AG08396 (cell line): ENCODE data around the gene ACACB.
A peak's percentile ranks its signal among the peaks of the same experiment; 100 is the strongest.

ENCODE experiments used
- DNase-seq: peaks from one replicate; pipeline ENCODE4 v3.0.0; 2012; ENCODE audit warnings: low spot score, mixed read lengths

ACACB gene

DNA sequence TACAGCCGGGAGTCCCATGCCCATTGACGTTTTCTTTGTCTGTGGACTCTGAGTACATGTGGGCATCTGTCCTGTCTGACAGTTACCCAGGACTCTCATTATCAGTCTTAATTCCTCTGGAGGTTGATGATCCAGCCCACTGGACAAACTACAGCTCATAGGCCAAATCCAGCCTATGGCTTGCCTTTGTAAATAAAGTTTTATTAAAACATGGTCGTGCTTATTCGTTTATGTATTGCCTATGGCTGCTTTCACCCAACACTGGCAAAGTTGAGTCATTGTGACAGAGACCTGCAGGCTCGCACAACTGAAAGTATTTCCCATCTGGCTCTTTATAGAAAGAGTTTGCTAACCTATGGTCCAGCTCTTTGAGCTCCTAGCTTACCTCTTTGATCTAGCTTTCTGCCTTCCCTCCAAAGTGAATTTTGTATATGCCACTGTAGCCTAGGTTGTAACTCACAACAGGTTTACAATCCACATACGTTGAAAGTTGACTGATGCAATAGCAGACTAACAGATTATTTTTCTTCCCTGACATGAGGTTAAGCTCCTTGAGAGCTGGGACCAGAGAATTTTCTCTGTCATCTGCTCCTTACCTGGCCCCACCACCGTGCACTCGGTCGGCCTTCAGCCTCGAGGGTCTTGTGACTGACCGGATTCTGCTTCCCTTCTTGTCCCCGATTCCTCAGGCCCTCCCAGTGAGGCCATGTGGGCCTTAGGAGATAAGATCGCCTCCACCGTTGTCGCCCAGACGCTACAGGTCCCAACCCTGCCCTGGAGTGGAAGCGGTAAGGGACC lies 57.3 kb downstream of the ACACB start:
- no peak for DNase-seq

DNA sequence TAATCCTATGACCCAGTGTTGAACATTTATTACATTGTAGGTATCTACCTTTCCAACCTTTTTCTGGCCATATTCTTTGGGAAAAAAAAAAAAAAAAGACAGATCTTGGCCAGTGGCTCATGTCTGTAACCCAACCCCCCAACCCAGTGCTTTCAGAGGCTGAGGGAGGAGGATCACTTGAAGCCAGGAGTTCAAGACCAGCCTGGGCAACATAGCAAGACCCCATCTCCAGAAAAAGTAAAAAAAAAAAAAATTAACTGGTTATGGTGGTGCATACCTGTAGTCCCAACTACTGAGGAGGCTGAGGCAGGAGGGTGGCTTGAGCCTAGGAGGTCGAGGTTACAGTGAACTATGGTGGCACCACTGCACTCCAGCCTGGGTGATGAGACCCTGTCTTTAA lies 58.1 kb downstream of the ACACB start:
- DNase-seq, result no peak

DNA sequence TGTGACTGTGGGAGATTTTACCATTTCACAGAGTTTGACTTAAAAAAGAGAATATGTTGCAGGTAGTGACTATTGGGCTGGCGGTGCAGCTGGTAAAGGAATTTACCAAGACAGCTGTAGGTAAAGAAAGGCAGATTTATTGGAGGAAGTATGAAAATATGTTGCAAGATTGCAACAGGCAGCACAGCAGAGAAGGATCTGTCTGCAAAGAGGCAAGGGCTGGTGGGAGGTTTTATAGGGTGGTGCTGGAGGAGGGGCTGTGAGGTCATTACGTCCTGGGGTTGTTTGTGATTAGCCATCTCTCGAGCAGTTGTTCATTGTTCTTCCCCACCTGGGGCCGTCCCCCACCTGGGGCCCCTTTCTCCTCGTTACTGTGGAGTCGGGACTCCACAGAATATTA lies 62.1 kb downstream of the ACACB start:
- DNase-seq, result no peak

DNA sequence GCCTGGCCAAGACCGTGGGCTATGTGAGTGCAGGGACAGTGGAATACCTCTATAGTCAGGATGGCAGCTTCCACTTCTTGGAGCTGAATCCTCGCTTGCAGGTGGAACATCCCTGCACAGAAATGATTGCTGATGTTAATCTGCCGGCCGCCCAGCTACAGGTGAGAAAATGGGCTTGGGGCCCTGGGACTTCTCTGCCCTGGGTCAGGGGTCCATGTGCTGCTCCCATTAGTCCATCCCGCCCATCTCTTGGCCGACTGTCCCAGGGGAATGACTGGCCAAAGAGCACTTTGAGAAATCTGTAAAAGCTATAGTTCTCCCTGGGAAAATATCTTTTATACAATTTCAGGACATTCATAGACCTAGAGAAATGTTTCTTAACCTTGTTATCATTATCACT lies 63.5 kb downstream of the ACACB start:
- no peak for DNase-seq

DNA sequence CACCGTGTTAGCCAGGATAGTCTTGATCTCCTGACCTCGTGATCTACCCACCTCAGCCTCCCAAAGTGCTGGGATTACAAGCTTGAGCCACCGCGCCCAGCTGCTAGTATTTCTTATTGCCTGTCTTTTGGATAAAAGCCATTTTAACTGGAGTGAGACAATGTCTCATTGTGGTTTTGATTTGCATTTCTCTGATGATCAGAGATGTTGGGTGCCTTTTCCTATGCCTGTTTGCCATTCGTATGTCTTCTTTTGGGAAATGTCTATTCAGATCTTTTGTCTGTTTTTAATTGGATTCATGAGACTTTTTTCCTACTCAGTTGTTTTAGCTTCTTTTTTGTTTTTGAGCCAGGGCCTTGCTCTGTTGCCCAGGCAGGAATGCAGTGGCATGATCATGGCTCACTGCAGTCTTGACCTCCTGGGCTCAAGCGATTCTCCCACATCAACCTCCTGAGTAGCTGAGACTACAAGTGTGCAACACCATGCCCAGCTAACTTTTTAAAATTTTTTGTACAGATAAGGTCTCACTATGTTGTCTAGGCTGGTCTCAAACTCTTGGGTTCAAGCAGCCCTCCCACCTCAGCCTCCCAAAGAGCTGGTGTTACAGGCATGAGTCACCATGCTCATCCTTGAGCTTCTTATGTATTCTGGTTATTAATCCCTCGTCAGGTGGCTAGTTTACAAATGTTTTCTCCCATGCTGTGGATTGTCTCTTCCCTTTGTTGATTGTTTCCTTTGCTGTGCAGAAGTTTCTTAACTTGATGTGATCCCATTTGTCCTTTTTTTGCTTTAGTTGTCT lies 65.9 kb downstream of the ACACB start:
- no peak for DNase-seq

DNA sequence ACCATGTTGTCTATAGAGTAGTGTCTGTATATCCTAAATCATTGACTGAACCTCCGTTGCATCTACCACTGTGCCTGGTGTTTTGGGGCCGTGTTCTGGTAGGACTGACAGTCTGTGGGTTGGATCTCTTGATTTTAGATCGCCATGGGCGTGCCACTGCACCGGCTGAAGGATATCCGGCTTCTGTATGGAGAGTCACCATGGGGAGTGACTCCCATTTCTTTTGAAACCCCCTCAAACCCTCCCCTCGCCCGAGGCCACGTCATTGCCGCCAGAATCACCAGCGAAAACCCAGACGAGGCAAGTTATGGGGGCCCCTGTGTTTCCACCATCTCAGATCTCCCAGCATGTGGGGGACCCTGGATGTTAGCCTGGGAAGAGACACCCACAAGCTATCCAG lies 69.1 kb downstream of the ACACB start:
- DNase-seq, result no peak

DNA sequence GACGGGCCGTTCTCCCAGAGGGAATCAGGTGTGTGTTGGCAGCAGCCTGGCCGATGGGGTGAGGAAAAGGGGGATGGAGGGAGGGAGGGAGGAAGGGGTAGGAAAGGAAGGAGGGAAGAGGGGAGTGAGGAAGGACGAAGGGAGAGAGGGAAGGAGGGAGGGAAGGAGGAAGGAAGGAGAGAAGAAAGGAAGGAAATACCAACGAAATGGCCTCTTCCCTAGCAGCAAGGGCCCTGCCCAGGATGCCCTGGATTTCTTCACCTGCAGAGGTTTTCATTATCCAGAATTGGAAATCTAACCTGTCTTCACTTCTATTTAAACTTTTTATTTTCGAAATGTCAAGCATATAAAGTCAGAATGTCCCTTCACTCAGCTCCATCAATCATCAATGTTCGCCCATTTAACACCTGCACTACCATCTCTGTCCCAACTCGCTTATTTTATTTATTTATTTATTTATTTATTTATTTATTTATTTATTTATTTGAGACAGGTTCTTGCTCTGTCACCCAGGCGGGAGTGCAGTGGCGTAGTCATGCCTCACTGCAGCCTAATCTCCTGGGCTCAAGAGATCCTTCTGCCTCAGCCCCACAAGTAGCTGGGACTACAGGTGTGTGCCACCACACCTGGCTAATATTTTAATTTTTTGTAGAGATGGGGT lies 70.7 kb downstream of the ACACB start:
- DNase-seq, result no peak

DNA sequence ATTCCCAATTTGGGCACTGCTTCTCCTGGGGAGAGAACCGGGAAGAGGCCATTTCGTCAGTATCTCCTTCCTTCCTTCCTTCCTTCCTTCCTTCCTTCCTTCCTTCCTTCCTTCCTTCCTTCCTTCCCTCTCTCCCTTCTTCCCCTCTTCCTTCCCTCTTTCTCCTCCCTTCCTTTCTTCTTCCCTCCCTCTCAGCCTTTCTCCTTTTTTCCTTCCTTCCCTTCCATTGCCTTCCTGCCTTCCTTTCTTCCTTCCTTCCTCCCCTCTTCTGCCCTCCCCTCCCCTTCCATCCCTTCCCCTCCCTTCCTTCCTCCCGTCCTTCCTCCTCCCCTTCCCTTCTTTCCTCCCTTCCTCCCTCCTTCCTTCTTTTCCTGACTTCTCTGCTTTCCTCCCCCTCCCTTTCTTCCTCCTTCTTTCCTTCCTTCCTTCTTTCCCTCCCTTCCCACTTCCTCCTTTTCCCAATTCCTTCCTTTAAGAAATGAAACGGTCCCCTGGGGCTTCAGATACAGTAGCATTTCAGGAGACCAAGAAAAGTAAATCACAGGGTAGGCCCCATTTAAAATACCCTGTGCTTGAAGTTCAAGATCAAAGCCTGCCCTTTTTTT lies 71.8 kb downstream of the ACACB start:
- no peak for DNase-seq

DNA sequence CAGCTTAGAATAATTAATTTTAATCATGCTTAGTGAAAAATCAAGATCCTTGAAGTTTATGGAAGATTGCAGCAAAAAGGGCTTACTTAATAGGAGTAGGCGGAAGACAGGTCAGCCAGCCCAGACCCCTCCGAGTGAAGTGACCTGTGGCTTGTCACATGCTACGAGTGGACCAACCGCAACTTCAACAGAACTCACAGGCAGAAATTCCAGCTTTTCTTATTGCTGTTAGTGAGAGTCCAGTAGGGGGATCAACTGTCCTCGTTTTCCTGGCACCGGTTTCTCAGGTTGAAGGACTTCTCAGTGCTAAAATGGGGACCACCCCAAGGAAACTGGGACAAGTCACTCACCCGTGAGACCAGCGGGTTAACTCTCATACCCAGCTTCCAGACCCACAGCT lies 72.9 kb downstream of the ACACB start:
- DNase-seq, result no peak

DNA sequence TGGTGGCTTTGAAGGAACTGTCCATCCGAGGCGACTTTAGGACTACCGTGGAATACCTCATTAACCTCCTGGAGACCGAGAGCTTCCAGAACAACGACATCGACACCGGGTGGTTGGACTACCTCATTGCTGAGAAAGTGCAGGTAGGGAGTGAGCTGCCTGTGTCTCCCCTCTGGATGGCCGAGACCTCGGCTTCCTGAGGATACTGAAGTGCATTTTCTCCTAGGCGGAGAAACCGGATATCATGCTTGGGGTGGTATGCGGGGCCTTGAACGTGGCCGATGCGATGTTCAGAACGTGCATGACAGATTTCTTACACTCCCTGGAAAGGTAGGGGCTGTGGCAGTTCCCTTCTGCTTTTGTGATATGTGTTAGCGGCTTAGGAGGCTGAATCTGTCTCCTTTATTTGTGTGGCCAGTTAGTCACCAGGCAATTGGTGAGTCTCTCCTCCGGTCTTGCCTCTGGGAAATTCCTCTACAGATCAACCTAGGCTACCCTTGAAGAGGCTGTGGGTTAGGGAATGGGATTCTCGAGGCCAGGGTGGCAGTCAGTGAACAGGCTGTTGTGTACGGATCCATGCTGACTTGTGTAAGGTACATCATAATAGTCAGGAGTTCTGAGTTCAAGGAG lies 75.3 kb downstream of the ACACB start:
- DNase-seq, result no peak

DNA sequence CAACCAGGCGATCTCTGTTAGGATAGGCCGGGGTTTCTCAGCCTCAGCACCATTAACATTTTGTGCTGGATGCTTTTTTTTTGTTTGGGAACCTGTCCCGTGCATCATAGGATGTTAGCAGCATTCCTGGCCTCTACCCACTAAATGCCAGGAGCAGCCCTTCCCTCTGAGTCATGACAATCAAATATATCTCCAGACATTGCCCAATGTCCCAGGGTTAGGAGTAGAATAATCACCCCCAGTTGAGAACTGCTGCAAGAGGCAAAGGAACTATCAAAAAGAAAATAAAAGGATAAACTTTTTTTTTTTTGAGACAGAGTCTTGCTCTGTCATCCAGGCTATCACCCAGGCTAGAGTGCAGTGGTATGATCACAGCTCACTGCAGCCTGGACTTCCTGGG lies 76.0 kb downstream of the ACACB start:
- DNase-seq, result peak; percentile 55

DNA sequence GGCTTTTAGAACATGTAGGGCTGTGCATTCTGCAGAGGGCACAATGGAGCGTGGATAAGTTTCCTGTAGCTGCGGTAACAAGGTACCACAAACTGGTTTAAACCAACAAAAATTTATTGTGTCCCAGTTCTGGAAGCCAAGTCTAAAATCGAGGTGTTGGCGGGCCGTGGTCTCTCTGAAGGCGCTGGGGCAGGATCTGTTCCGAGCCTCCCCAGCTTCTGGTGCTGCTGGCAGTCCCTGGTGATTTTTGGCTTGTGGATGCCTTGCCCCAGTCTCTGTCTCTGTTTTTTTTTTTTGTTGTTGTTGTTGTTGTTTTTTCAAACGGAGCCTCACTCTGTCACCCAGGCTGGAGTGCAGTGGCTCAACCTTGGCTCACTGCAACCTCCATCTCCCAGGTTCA lies 77.5 kb downstream of the ACACB start:
- DNase-seq, result no peak

DNA sequence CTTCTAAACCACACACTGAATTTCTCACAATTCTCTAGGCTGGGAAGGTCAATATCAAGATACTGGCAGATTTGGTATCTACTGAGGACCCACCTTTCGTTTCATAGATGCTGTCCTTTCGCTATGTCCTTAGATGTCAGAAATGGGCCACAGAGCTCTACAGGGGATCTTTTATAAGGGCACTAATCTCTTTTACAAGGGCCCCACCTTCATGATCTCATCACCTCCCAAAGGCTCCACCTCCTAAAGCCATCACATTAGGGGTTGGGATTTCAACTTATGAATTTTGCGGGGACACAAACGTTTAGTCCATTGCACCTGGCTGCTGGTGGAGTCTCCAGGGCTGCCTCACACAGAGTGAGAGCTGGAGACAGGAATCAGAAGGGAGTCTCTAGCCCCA lies 79.9 kb downstream of the ACACB start:
- no peak for DNase-seq

DNA sequence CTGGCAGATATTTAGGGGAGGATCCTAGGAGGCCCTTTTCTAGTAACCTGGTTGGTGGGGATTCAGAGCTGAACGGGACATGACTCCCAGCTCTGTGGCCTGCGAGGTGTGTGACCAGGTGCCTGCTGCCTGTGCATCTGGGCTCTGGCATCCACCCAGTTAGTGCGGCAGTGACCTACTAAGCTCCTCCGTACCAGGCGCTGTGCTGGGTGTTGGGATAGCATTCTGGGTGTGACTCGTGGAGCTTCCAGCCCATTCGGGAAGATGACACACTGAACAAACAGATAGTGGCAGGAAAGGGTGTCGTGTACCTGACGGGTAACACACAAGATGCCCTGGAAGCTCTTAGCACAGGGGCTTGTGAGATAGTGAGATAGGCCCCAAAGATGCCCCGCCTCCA lies 80.9 kb downstream of the ACACB start:
- no peak for DNase-seq

DNA sequence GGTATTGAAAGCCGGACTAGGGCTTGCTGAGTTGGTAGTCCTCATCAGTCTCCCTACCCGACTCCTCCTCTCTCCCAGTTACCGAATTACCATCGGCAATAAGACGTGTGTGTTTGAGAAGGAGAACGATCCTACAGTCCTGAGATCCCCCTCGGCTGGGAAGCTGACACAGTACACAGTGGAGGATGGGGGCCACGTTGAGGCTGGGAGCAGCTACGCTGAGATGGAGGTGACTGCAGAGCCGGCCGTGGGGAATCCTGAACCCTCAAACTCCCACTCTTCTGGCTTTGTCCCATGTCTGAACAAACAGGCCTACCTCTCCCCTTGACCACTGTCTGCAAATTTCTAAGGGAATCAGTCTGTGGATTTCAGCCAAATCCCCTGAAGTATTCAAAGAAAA lies 82.9 kb downstream of the ACACB start:
- DNase-seq, result no peak

DNA sequence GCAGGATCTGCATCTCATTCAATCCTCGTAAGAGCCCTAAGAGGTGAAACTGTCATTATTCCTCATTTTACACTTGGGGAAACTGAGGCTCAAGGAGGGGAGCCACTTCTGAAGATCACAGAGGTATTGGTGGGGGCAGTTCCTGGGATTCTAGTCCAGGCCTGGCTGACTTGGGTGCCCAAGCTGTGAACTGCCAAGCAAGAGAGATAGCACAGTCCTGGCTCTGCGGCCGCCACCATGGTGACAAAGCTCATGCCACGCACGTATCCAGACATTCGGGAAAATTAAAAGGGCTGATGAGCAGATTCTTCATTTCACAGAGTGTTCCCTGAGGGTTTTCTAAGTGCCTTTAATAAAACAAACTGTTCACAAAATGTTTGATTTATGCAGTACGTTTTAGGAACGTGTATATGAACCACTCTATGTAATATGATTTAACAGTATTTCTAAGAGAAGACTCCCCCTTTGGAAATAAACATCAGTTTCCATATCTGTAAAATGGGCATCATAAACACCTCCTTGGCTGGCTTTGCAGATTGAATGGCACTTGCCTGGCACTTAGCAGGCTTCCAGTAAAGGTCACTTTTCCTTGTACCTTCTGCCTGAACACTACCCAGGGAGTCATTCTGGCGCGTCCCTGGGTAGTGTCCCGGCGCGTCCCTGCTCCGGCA lies 84.6 kb downstream of the ACACB start:
- no peak for DNase-seq

DNA sequence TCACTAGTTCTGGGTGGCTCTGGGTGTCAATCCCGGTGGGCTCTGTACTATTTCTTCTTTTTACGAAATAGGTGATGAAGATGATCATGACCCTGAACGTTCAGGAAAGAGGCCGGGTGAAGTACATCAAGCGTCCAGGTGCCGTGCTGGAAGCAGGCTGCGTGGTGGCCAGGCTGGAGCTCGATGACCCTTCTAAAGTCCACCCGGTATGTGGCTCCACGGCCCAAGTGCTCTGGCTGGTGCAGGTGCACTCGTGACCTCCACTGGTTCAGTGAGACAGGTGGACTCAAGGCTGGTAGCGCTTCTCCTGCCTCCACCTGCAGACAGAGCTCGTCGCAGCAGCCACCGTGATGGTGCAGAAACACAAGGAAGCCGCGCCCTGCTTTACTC lies 85.1 kb downstream of the ACACB start:
- no peak for DNase-seq

DNA sequence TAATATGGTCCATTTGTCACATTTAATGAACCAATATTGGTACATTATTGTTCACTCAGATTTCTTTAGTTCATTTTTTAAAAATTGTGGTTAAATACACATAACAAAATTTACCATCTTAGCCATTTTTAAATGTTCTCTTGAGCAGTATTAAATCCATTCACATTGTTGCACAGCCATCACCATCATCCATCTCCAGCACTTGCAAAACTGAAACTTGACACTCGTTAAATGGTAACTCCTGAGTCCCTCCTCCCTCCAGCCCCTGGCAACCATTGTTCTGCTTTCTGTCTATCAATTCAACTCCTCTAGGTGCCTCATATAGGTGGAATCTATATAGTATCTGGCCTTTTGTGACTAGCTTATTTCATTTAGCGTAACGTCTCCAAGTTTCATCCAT lies 86.4 kb downstream of the ACACB start:
- DNase-seq, result no peak

DNA sequence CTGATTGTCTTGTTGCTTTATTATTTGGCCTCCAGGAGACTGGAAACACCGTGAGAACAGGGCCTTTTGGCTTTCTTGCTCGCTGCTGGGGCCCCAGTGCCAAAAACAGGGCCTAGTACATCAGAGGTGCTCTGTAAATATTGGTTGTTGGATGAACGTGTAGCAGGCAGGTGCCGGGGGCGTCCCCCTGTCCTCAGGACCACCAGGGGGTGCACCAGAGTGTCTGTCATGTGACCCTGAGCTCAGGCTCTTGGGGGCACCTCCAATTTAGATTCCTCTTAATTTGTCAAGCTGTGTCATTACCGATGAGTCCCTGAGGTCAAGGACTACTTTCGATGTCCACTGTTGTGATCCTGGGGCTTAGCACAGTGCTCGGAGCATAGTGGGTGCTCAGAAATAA lies 87.1 kb downstream of the ACACB start:
- DNase-seq, result no peak

DNA sequence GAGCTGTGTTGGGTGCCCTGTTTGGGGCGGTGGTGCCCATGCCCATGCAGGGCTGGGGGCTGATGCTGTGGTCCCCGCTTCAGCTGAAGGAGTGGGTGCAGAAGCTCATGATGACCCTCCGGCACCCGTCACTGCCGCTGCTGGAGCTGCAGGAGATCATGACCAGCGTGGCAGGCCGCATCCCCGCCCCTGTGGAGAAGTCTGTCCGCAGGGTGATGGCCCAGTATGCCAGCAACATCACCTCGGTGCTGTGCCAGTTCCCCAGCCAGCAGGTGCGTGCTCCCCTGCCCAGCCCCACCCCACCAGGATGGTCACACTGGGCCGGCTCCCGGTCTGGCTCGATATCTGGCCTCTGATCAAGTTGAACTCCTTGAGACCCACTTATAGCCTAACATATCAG lies 92.7 kb downstream of the ACACB start:
- no peak for DNase-seq

DNA sequence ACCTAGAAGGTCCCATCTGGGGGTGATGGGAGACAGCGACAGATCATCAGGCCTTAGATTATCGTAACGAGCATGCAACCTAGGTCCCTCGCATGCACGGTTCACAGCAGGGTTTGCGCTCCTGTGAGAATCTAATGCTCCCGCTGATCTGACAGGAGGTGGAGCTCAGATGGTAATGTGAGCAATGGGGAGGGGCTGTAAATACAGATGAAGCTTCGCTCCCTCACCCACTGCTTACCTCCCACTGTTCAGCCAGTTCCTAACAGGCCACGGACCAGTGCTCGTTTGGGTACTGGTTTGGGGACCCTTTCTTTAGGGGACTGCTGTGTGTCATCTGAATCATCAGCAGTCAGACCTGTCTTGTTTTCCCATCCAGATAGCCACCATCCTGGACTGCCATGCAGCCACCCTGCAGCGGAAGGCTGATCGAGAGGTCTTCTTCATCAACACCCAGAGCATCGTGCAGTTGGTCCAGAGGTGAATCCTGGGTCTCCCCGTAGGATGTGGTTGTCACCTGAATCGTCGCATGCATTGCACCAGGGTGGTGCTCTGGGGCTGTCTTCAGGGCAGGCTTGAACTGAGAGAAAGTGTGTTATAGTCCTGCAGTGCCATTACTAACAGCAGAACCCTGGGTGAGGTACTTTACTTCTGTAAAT lies 96.2 kb downstream of the ACACB start:
- no peak for DNase-seq
